Measurements from ENCODE around the gene SAC3D1.
"Not testable (repeated sequence)": the region's sequence is repeated elsewhere in the genome, so short reads cannot be mapped to it uniquely, and the experiment has no call there.

DNA sequence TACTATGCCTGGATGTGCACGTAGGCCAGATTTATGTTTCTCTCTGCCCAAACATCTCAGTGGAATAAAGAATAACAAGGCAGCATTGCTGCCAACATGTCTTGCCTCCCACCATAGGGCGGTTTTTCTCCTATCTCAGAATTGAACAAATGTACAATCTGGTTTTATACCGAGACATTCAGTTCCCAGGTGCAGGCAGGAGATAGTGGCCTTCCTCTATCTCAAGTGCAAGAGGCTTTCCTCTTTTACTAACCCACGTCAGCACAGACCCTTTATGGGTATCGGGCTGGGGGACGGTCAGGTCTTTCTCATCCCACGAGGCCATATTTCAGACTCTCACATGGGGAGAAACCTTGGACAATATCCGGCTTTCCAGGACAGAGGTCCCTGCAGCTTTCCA lies 17.5 kb upstream of the SAC3D1 start:
- not testable (repeated sequence) for TF ChIP-seq POLR2A, CTCF (IDR thresholded peaks at IDR 0.05)

Data from adrenal gland (tissue), 5 donors.